ENCODE measurements around the gene MYLK. TPM values are rescaled to one million over a fixed set of nuclear protein-coding genes. Genes with fewer than 3 reads are reported as not detected.

MYLK gene
- total RNA-seq, 1 donor from 2014 or later, result 4.3 TPM

DNA sequence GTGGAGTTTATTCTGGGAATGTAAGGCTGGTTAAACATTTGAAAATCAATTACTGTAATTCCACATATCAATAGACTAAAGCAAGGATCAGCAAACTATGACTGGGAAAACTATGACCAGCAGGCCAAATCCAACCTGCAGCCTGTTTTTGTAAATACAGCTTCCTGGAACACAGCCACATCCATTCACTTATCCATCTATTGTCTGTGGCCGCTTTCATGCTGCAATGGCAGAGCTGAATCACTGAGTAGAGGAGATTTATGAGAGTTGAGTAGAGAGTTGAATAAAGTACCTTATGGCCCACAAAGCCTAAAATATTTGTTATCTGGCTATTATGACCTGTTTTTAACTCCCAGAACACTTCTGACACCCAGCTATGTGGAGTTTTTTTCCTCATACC, 12.2 kb downstream of the MYLK start:
- DNase-seq, result no peak
- Mint-ChIP-seq H3K4me1 (ENCODE audit: low read depth, unreplicated experiment) (no peaks in the 10 kb centered on the region), H3K27me3 (ENCODE audit: unreplicated experiment) (no peaks in the 10 kb centered on the region), H3K9me3 (ENCODE audit: unreplicated experiment) (no peaks in the 10 kb centered on the region), H3K4me3 (ENCODE audit: unreplicated experiment) (no peak overlapping the region), H3K27ac (ENCODE audit: unreplicated experiment) (no peak overlapping the region), H3K36me3 (ENCODE audit: unreplicated experiment) (no peaks in the 10 kb centered on the region)
- TF ChIP-seq, protein P1, sequence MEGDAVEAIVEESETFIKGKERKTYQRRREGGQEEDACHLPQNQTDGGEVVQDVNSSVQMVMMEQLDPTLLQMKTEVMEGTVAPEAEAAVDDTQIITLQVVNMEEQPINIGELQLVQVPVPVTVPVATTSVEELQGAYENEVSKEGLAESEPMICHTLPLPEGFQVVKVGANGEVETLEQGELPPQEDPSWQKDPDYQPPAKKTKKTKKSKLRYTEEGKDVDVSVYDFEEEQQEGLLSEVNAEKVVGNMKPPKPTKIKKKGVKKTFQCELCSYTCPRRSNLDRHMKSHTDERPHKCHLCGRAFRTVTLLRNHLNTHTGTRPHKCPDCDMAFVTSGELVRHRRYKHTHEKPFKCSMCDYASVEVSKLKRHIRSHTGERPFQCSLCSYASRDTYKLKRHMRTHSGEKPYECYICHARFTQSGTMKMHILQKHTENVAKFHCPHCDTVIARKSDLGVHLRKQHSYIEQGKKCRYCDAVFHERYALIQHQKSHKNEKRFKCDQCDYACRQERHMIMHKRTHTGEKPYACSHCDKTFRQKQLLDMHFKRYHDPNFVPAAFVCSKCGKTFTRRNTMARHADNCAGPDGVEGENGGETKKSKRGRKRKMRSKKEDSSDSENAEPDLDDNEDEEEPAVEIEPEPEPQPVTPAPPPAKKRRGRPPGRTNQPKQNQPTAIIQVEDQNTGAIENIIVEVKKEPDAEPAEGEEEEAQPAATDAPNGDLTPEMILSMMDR (IDR thresholded peaks at IDR 0.05; ENCODE audit: partially characterized antibody, unreplicated experiment), result no peak

- TF ChIP-seq, protein P1 (IDR thresholded peaks at IDR 0.05; ENCODE audit: partially characterized antibody, unreplicated experiment), result no peak
- Mint-ChIP-seq H3K4me1 (ENCODE audit: low read depth, unreplicated experiment) (no peaks in the 10 kb centered on the region), H3K27me3 (ENCODE audit: unreplicated experiment) (no peaks in the 10 kb centered on the region), H3K4me3 (ENCODE audit: unreplicated experiment) (no peak overlapping the region), H3K27ac (ENCODE audit: unreplicated experiment) (no peak overlapping the region), H3K9me3 (ENCODE audit: unreplicated experiment) (no peaks in the 10 kb centered on the region), H3K36me3 (ENCODE audit: unreplicated experiment) (no peaks in the 10 kb centered on the region)
- DNase-seq, result no peak
Observed at GRCh38 chr3:123870033-123870432, 14.1 kb downstream of the MYLK start.

- Mint-ChIP-seq H3K27ac (ENCODE audit: unreplicated experiment) (no peak overlapping the region), H3K9me3 (ENCODE audit: unreplicated experiment) (no peaks in the 10 kb centered on the region), H3K27me3 (ENCODE audit: unreplicated experiment) (no peaks in the 10 kb centered on the region), H3K4me1 (ENCODE audit: low read depth, unreplicated experiment) (no peaks in the 10 kb centered on the region), H3K36me3 (ENCODE audit: unreplicated experiment) (no peaks in the 10 kb centered on the region), H3K4me3 (ENCODE audit: unreplicated experiment) (no peak overlapping the region)
- no peak for DNase-seq
- TF ChIP-seq, protein P1 (IDR thresholded peaks at IDR 0.05; ENCODE audit: partially characterized antibody, unreplicated experiment), result no peak
Observed at GRCh38 chr3:123869165-123869564, 15.0 kb downstream of the MYLK start.

- no peak overlapping the region for H3K27ac Mint-ChIP-seq (ENCODE audit: unreplicated experiment)
- no peaks in the 10 kb centered on the region for H3K4me1 Mint-ChIP-seq (ENCODE audit: low read depth, unreplicated experiment)
- H3K36me3 Mint-ChIP-seq (ENCODE audit: unreplicated experiment), result no peaks in the 10 kb centered on the region
- TF ChIP-seq, protein P1 (IDR thresholded peaks at IDR 0.05; ENCODE audit: partially characterized antibody, unreplicated experiment), result no peak
- DNase-seq, result no peak
- H3K27me3 Mint-ChIP-seq (ENCODE audit: unreplicated experiment), result no peaks in the 10 kb centered on the region
- no peak overlapping the region for H3K4me3 Mint-ChIP-seq (ENCODE audit: unreplicated experiment)
- no peaks in the 10 kb centered on the region for H3K9me3 Mint-ChIP-seq (ENCODE audit: unreplicated experiment)
Observed at GRCh38 chr3:123864706-123865105, 19.4 kb downstream of the MYLK start.

DNA sequence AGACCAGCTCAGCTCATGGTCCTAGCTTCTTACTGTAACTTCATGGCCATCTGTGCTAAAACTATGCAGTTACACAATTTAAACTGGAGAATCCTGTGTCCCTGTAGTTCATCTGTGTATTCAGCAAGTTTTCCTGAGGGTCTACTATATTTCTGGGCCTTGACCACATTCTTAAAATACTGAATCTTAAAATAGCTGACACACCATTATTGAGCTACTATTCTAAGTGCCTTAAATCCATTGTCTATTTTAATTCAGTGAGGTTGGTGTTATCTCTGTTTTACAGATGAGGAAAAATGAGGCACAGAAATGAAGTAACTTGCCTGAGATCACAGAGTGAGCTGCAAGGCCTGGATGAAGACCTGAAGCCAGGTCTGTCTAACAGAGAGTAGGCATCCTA, 22.0 kb downstream of the MYLK start:
- no peaks in the 10 kb centered on the region for H3K9me3 Mint-ChIP-seq (ENCODE audit: unreplicated experiment)
- no peak overlapping the region for H3K27ac Mint-ChIP-seq (ENCODE audit: unreplicated experiment)
- DNase-seq, result no peak
- no peaks in the 10 kb centered on the region for H3K4me1 Mint-ChIP-seq (ENCODE audit: low read depth, unreplicated experiment)
- H3K4me3 Mint-ChIP-seq (ENCODE audit: unreplicated experiment), result no peak overlapping the region
- TF ChIP-seq, protein P1 (IDR thresholded peaks at IDR 0.05; ENCODE audit: partially characterized antibody, unreplicated experiment), result no peak
- H3K27me3 Mint-ChIP-seq (ENCODE audit: unreplicated experiment), result peaks cover 2% of the 10 kb centered on the region
- no peaks in the 10 kb centered on the region for H3K36me3 Mint-ChIP-seq (ENCODE audit: unreplicated experiment)
